Inferior parietal cortex (tissue), 1 donor: ENCODE data around the gene SND1.

ENCODE experiments used
- DNase-seq: peaks from one replicate; pipeline ENCODE4 v3.0.0-alpha.2; 2016; ENCODE audit errors: extremely low spot score

The SND1 gene

DNA sequence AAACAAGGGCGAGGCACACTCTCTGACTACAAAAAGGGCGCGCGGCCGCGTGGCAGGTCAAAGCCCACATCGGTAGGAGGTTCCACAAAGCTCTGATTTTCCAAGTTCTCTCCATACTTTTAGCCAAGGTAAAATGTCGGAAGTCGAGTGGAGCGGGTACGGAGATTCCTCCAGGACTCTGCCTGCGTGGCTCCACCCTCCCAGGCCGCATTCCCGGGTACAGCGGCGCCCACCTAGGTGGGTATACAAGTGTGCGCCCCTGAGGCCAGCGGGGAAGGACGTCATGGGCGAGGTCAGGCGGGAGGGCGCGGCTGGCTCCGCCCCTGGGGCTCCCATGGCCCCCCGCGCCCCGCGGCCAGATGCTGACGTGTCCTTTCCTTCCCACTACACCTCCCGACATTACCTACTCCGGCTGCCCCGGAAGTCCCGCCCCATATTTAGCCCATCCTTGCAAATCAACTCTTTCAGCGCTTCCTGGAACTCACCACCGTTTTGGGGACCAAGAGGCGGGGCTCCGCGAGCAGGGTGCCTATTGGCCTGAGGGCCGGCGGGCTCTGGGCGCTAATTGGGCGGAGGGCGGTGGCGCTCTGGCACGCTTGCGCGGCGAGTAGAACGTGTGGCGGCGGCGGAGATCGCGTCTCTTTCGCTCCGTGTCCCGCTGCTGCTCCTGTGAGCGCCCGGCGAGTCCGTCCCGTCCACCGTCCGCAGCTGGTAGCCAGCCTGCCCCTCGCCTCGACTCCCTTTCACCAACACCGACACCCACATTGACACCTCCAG is at the start of gene SND1:
Gene SND1, plus strand, starts transcription at position 639 of the 777 bp plus-strand sequence. CDS start 180 bp downstream, outside the sequence.
- peak; percentile 99 for DNase-seq

- DNase-seq = no peak
Measured at GRCh38 chr7:127608446-127608845, 43.5 kb upstream of the SND1 start.

DNA sequence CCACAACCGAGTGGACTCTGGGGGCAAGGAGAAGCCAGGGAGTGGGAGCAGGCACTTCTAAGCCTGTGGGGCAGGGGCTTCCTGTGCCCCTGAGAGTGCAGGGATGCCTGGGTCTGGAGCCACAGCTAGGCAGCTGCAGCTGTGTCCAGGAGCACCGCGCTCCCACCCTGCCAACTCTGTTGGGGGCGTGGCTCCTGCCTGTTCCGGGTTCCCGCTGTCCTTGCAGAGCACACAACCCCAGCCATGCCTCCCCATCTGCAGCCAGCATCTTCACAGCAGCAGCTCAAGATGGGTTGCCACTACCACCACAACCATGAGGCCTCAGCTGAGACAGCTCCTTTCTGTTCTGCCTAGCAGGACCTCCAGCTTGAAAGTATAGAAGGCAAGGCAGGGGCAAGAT is 42.7 kb upstream of the SND1 start:
- DNase-seq = no peak

DNA sequence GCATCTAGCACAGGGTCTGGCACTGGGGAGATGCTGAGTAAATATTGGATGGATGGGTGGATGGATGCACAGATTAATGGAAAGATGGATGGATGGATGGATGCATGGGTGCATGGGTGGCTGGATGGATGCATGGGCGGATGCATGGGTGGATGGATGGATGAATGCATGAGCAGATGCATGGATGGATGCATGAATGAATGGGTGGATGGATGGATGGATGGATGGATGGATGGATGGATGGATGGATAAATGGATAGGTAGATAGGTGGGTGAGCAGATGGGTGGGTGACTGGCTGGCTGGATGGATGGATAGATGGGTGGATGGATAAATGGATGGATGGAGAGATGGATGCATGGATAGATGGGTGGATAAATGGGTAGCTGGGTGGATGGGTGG is 39.7 kb upstream of the SND1 start:
- DNase-seq = no peak

DNA sequence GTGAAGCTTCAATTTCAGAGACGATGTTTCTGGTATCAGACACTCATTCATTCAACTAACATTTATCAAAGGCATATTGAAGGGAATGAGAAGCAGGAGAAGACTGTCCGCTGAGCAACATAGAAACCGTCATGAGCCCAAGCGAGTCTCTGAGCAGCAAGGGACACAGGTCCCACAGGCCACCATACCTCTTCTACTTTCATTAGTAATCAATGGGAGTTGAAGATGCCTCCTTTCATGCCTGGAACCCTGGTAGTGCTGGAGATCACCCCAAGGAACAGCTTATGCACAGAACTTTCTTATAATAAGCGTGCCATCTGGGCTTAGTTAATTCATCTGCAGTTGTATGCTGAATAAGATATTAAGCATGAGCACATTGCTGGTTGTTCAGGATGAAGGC is 35.3 kb upstream of the SND1 start:
- DNase-seq = no peak

- DNase-seq = no peak
Measured at GRCh38 chr7:127618042-127618441, 34.0 kb upstream of the SND1 start, which contains the start of gene PAX4. Gene PAX4 (minus strand): TSS chr7:127618142. CDS start chr7:127615928, 2,214 bp downstream.

- no peak for DNase-seq
Measured at GRCh38 chr7:127618775-127619174, 33.2 kb upstream of the SND1 start.

GRCh38 chr7:127619681-127620405 is 32.2 kb upstream of the SND1 start:
- no peak for DNase-seq

- DNase-seq = no peak
Measured at GRCh38 chr7:127620406-127621233, 31.4 kb upstream of the SND1 start.

GRCh38 chr7:127625331-127625730 is 26.7 kb upstream of the SND1 start:
- DNase-seq = no peak

DNA sequence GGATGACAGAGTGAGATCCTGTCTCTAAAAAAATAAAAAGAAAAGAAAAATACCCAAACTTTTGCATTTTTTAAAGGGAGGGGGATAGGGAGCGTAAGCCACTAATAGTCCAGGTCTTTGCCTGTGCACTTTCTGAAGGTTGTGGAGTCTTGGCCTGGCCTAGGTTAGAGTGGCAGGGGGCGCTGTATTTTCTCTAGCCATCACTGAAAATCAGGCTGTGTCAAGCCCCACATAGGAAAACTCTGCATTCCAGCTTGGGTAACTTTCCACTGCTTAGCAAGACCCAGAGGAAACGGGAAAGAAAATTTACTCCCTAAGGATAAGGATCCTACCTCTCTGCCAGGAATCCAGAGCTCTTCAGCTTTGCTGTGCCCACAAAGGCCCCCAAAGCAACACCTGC is 23.5 kb upstream of the SND1 start:
- no peak for DNase-seq

GRCh38 chr7:127629268-127629854 is 22.6 kb upstream of the SND1 start:
- no peak for DNase-seq

DNA sequence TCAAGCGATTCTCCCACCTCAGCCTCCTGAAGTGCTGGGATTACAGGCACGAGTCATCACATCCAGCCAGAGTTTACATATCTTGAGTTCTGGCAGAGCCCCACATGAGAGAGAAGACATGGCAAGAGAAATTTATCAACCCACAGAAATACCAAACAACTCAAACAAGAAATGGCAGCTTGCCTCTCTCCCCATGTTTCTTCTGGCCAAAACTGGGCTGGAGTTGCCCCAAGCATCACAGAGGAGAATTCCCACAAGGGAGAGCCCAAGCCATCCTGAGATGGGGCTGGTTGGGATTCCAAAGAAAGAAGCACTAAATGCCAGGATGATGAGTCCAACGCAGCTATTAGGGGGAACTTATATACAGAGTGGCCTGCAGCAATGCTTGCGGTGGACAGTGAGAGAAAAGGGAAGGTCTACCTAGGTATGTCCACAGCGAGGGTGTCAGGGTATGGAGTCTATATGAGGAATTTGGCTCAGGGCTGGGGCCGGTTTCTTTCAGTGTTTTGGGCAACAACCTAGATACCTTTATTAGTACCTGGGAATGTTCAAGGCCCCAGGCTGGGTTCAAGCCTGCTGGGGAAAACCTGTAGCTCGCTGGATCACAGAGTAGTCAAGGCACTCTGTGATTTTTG is 19.6 kb upstream of the SND1 start:
- no peak for DNase-seq

DNA sequence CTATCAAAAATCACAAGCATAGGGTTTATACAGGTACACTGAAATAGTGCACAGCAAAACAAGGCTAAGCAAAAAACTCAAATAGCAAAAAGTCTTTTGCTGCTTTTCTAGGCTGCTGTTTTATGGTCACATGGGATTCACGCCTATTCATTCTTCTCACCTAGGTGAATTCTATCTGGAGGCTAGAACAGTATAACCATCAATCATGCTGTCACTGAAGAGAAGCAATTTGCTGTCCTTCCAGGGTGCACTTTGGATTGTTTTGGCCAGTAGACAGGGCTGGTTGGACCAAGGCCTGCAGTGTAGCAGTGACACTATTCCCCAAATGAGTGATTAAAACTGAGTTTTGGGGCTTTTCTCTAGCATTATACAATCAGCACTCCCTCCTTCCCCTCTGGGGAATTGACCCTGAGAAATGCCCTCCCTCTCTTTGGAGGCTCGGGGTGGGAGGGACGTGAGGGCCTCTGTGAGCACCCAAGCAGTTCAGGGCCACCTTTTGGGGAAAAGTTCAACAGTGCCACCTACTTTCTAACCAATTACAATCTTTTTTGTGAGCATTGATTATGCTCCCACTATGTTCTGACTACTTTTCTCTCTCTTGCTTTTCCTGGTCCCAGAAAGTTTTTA is 16.2 kb upstream of the SND1 start:
- DNase-seq = no peak

- DNase-seq = no peak
Measured at GRCh38 chr7:127638197-127638596, 13.8 kb upstream of the SND1 start.

DNA sequence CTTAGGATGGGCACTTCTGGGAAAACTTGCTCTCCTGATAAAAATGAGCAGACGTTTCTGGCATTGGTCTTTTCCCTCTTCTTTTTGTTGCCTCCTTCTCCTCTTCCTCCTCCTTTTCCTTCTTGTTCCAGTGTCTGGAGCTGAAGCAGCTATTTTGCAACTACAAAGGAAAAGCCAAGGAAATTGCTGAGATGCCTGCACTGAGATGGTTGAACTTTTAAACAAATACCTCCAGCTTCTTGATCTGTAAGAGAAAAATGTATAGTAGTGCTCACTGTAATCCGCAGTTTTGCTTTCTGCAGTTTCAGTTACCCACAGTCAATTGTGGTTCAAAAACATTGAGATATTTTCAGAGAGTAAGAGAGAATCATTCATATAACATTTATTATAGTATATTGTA is 7.5 kb upstream of the SND1 start:
- no peak for DNase-seq

DNA sequence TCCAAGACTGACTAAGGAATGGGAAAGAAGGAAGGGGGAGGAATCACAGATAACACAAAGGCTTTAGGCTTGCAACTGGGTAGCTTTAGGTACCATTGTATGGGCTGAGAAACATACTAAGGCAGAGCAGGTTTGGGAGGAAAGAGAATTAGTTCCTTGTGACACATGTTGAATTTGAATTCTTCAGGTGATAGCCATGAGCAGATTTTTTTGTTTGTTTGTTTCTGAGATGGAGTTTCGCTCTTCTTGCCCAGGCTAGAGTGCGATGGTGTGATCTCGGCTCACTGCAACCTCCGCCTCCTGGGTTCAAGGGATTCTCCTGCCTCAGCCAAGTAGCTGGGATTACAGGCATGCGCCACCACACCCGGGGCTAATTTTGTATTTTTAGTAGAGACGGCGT is 4.4 kb upstream of the SND1 start:
- DNase-seq = no peak

DNA sequence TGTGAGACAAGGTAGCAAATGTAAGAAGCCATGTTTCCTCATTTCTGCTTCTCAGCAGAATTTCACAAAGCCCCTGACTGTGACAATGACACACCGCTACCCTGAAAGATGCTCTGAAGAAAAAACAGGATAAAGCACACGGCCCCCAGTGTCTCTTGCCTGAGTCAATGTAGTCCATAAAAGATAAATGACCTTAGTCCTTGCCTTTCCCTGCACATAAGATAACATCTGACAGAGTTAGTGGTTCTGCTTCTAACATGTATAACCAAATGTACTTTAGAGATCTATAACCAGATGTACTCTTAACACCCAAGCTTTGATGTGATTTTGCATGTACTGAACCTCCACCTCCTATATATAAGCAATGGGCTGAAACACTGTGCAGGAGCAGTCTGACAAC is 3.0 kb upstream of the SND1 start:
- DNase-seq = no peak

DNA sequence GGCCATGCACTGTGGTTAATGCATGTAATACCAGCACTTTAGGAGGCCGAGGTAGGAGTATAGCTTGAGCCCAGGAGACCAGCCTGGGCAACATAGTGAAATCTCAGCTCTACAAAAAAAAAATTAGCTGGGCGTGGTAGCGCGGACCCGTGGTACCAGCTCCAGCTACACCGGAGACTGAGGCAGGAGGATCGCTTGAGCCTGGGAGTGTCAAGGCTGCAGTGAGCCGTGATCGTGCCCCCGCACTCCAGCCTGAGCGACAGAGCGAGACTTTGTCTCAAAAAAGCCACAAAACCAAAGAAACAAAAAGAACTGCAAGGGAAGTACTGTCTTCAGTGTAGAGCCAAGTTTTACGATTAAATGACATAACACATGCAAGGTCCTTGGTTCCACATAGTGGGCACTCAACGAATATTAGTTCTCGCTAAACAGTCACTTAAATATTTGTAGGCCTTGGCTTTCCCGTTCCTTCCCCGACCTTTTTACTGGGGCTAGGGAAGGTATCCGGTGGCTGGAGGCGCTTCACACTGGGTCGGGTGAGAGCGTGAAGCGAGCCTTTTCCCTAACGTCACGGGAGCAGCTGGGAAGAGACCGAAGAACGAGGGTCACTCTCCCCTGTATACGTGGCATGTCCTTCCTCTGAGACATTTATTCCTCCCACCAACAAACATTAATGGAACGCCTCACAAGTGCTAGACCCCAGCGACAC is 993 bp upstream of the SND1 start:
- DNase-seq = no peak
